ENCODE data around the gene RGS10.

The RGS10 gene

GRCh38 chr10:119515511-119516045, 26.9 kb downstream of the RGS10 start:
- Mint-ChIP-seq H3K27ac (peak overlapping the region; percentile 93), H3K36me3 (peaks cover 53% of the 10 kb centered on the region), H3K4me1 (peaks cover 44% of the 10 kb centered on the region), H3K27me3 (no peaks in the 10 kb centered on the region), H3K9me3 (no peaks in the 10 kb centered on the region), H3K4me3 (no peak overlapping the region)
- ATAC-seq, result no peak

GRCh38 chr10:119514819-119515218, 27.7 kb downstream of the RGS10 start:
- Mint-ChIP-seq H3K36me3 (peaks cover 52% of the 10 kb centered on the region), H3K4me3 (no peak overlapping the region), H3K27me3 (no peaks in the 10 kb centered on the region), H3K27ac (no peak overlapping the region), H3K9me3 (no peaks in the 10 kb centered on the region), H3K4me1 (peaks cover 39% of the 10 kb centered on the region)
- ATAC-seq, result no peak

GRCh38 chr10:119511828-119512515, 30.5 kb downstream of the RGS10 start:
- H3K36me3 Mint-ChIP-seq, result peaks cover 46% of the 10 kb centered on the region
- H3K27ac Mint-ChIP-seq, result no peak overlapping the region
- no peaks in the 10 kb centered on the region for H3K9me3 Mint-ChIP-seq
- ATAC-seq, result no peak
- H3K27me3 Mint-ChIP-seq, result no peaks in the 10 kb centered on the region
- peaks cover 11% of the 10 kb centered on the region for H3K4me1 Mint-ChIP-seq
- H3K4me3 Mint-ChIP-seq, result no peak overlapping the region

DNA sequence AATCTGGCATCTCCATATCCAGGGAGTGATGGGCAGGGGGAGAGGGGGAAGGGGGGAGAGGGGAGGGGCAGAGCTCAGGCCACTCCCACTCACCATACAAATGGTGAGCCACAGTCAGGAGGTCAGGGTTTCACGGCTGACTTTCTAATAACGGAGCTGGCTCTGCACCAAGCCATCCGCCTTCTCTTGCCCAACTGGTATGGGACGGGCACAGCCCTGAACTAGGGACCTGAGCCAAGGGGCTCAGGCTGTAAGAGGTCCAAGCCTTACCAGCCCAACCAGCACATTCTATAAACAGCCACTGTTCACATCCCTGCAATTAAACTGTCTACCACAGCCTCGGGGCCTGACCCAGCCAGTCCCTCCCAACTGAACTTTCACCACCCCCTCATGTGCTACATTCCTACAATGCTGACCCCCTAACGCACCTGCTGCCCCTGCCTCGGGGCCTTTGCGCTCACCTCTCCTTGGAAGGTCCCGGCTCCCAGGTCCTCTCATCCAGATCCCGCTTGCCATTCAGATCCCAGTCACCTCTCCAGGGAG, 32.5 kb downstream of the RGS10 start:
- no peak overlapping the region for H3K4me3 Mint-ChIP-seq
- H3K36me3 Mint-ChIP-seq, result peaks cover 54% of the 10 kb centered on the region
- no peaks in the 10 kb centered on the region for H3K4me1 Mint-ChIP-seq
- peak overlapping the region; percentile 3 for H3K27ac Mint-ChIP-seq
- no peaks in the 10 kb centered on the region for H3K27me3 Mint-ChIP-seq
- no peaks in the 10 kb centered on the region for H3K9me3 Mint-ChIP-seq
- no peak for ATAC-seq

DNA sequence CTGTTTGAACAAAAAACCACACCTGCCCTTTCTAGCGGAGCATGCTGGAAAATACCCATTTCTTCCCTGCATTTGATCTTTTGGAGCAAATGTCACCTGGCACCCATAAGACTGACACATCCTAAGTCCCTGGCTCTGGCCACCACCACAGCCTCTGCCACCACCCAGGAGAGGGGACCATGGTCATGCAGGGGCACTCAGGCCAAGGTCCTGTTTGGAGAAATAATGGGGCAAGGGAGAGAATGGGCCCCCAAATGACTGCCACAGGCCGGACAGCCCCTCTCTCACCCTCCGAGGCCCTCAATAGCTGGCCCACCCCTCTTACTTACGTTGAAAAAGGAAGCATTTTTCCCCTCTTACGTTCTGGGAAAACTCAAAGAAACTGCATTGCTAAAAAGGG, 35.4 kb downstream of the RGS10 start:
- no peak for ATAC-seq
- Mint-ChIP-seq H3K4me3 (no peak overlapping the region), H3K27me3 (no peaks in the 10 kb centered on the region), H3K9me3 (no peaks in the 10 kb centered on the region), H3K27ac (no peak overlapping the region), H3K36me3 (peaks cover 72% of the 10 kb centered on the region), H3K4me1 (peaks cover 11% of the 10 kb centered on the region)

DNA sequence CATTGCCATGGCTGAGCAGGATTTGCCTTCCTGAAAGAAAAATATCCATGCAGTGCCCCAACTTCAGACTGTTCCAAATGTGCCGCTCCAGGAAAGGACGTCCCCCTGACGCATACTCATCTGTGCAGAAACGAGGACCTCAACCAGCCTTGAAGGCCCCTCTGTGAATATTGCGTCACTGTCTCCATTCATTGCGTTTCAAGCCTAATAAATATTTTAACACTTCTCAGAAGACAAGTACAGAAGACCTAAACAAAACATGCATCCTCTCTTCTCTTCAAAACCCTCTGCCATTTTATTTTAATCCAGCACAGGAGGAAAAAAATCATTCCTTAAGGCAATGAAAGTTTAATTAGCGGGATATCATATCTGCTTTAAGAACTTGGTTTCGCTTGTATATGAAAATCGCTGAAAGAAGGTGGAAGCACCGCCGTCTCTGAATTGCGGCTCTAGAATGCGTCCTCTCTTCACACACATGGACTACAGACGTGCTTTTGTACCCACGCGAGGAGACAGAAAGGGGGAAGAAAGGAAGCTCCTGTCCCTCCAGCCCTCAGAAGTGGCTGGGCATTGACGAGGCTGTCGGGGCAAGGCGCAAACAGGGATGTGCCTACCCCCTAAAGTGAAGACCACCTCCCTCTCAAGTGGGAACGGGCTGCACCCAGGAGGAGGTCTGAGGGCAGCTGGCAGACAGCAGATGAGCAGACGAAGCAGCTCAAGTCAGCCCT, 36.8 kb downstream of the RGS10 start:
- no peak overlapping the region for H3K27ac Mint-ChIP-seq
- H3K4me1 Mint-ChIP-seq, result peaks cover 21% of the 10 kb centered on the region
- ATAC-seq, result no peak
- H3K27me3 Mint-ChIP-seq, result no peaks in the 10 kb centered on the region
- no peak overlapping the region for H3K4me3 Mint-ChIP-seq
- no peaks in the 10 kb centered on the region for H3K9me3 Mint-ChIP-seq
- H3K36me3 Mint-ChIP-seq, result peaks cover 63% of the 10 kb centered on the region

DNA sequence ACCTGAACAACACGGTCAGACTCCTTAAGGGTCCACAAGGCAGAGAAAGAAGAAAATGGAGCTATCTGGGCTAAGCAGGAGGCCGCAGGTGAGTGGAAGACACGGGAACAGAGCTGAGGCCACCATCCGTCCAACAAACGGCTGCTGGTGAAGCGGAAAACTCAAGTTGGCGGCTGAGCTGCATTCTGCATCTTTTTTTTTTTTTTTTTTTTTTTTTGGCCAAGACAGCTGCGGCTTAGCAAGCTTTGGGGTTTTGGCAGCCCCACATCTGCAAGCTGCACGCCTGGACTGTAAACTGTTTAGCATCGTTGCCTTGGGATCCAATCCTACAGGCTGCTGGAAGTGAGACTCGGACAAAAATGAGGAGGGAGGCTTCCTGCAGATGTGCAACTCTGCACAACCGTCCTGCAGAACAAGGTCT, 37.4 kb downstream of the RGS10 start:
- Mint-ChIP-seq H3K9me3 (no peaks in the 10 kb centered on the region), H3K27ac (no peak overlapping the region), H3K4me1 (peaks cover 23% of the 10 kb centered on the region), H3K36me3 (peaks cover 58% of the 10 kb centered on the region), H3K4me3 (no peak overlapping the region), H3K27me3 (no peaks in the 10 kb centered on the region)
- ATAC-seq, result no peak

DNA sequence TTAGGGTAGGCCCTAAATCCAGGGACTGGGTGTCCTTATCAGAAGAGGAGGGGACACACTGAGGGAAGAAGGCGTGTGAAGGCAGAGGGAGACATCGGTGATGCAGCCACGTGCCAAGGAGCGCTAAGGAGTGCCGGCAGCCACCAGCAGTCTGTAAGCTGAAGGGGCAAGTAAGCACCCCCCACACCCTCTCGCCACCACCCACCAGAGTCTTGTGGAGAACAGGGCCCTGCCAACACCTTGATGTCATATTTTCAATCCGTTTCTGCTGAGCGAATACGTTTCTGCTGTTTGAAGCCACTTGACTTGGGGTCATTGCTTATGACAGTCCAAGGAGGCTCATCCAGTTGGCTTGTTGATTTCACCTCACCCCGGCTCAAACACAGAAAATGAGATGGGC, 37.9 kb downstream of the RGS10 start:
- no peak overlapping the region for H3K27ac Mint-ChIP-seq
- no peaks in the 10 kb centered on the region for H3K9me3 Mint-ChIP-seq
- ATAC-seq, result no peak
- no peak overlapping the region for H3K4me3 Mint-ChIP-seq
- no peaks in the 10 kb centered on the region for H3K27me3 Mint-ChIP-seq
- H3K36me3 Mint-ChIP-seq, result peaks cover 56% of the 10 kb centered on the region
- peaks cover 23% of the 10 kb centered on the region for H3K4me1 Mint-ChIP-seq

DNA sequence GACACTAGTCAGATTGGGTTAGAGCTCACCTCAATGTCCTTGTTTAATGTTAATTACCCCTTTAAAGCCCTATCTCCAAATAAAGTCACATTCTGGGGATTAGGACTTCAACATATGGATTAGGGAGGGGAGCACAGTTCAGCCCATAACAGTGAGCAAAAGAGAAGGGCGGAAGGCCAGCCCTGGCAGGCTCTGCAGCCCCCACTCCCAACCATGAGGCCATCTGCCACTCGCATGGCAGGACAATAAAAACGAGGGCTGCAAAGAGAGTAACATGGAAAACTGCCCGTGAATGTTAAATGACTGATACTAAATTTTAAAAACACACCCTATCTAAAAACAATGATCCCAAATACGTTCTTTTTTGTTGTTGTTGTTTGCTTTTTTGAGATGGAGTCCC, 38.7 kb downstream of the RGS10 start:
- Mint-ChIP-seq H3K27ac (no peak overlapping the region), H3K27me3 (no peaks in the 10 kb centered on the region), H3K9me3 (no peaks in the 10 kb centered on the region), H3K4me1 (peaks cover 32% of the 10 kb centered on the region), H3K4me3 (no peak overlapping the region), H3K36me3 (peaks cover 65% of the 10 kb centered on the region)
- no peak for ATAC-seq

DNA sequence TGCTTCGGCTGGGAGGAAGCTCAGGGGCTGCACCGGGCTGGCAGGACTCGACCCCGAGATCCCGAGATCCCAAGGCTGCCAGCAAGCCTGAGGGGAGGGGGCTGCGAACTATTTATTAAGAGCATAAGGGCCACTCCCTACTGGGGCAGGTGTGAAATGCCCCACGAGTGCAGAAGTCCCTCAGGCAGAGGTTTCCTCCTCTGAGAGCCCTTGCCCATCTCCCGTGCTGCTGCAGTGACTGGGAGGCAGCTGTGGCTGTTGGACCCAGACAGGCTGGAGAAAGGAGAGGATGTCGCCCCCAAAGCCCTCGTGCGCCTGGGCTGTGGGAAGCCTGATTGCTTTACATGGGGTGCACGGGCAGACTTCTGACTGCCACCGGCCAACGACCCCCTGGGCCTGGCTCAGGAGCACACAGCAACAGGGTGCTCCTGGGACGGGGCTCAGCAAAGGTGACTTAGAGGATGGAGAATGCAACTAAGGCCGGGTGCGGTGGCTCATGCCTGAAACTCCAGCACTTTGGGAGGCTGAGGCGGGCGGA, 39.8 kb downstream of the RGS10 start:
- H3K4me3 Mint-ChIP-seq, result no peak overlapping the region
- no peaks in the 10 kb centered on the region for H3K27me3 Mint-ChIP-seq
- peaks cover 38% of the 10 kb centered on the region for H3K4me1 Mint-ChIP-seq
- peaks cover 66% of the 10 kb centered on the region for H3K36me3 Mint-ChIP-seq
- H3K27ac Mint-ChIP-seq, result peak overlapping the region; percentile 79
- ATAC-seq, result no peak
- H3K9me3 Mint-ChIP-seq, result no peaks in the 10 kb centered on the region

DNA sequence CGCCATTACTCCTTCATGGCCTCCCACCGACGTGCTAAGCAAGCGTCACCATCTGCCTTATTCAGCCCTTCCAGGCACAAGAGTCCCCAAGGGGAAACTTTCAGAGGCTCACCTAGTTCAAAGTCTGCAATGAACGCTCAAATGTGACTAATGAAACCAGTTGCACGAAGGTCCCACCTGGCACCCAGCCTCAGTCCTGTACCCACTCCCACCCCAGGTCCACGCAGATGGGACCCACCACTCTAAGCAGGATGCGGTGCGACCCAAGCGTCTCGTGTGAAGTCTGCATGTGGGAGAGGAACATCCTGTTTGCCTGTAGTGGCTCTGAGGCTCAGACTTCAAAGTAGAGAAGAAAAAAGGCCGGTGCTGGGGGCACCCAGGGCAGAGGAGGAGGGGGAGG, 40.3 kb downstream of the RGS10 start:
- Mint-ChIP-seq H3K27ac (peak overlapping the region; percentile 79), H3K36me3 (peaks cover 64% of the 10 kb centered on the region), H3K4me1 (peaks cover 42% of the 10 kb centered on the region), H3K4me3 (peak overlapping the region; percentile 38), H3K27me3 (no peaks in the 10 kb centered on the region), H3K9me3 (no peaks in the 10 kb centered on the region)
- peak; percentile 85 for ATAC-seq

DNA sequence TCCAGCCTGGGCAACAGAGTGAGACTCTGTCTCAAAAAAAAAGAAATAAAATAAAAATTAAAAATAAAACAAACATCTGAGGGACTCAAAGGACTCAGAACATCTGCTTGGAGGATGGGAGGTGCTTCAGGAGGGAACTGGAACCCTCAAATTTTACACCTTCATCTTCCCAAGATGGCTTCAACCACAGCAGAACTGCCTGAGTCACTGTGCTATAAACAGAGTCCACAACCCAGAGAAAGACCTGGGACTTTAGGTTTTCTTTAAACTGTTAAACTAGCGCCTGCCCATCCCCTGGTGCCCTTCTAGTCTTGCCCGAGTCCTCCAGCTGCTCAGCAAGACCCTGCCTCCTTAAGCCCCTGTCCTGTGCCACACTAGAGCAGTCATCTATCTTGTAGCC, 40.8 kb downstream of the RGS10 start:
- no peaks in the 10 kb centered on the region for H3K27me3 Mint-ChIP-seq
- peaks cover 58% of the 10 kb centered on the region for H3K36me3 Mint-ChIP-seq
- H3K9me3 Mint-ChIP-seq, result no peaks in the 10 kb centered on the region
- H3K4me3 Mint-ChIP-seq, result no peak overlapping the region
- H3K27ac Mint-ChIP-seq, result peak overlapping the region; percentile 79
- no peak for ATAC-seq
- H3K4me1 Mint-ChIP-seq, result peaks cover 46% of the 10 kb centered on the region

DNA sequence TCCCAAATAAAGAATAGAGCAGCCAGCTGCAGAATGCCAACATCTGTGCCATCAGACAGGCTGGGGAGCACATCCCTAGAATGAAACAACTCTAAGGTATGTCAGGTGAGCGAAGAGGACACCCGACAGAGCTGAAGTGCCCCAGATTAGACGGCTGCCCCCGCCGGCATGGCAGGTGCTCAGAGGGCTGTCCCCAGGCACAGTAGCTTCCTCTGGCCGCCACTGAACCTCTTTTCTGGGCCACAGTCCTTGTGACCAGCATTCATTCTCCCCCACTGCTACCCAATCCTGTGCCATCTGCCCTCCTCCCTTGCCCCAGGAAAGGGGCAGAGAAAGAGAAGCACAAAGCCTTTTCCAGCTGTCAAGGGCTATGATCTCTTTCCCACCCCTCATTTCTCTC, 41.7 kb downstream of the RGS10 start:
- Mint-ChIP-seq H3K9me3 (no peaks in the 10 kb centered on the region), H3K27ac (peak overlapping the region; percentile 79), H3K4me3 (no peak overlapping the region), H3K4me1 (peaks cover 55% of the 10 kb centered on the region), H3K27me3 (no peaks in the 10 kb centered on the region), H3K36me3 (peaks cover 60% of the 10 kb centered on the region)
- no peak for ATAC-seq

- no peak for ATAC-seq
- H3K36me3 Mint-ChIP-seq, result peaks cover 54% of the 10 kb centered on the region
- no peaks in the 10 kb centered on the region for H3K9me3 Mint-ChIP-seq
- H3K4me1 Mint-ChIP-seq, result peaks cover 59% of the 10 kb centered on the region
- H3K4me3 Mint-ChIP-seq, result no peak overlapping the region
- no peaks in the 10 kb centered on the region for H3K27me3 Mint-ChIP-seq
- H3K27ac Mint-ChIP-seq, result peak overlapping the region; percentile 79
Measured at GRCh38 chr10:119500123-119500795, 42.3 kb downstream of the RGS10 start.

- Mint-ChIP-seq H3K27me3 (no peaks in the 10 kb centered on the region), H3K9me3 (no peaks in the 10 kb centered on the region), H3K27ac (peak overlapping the region; percentile 85), H3K4me1 (peaks cover 66% of the 10 kb centered on the region), H3K4me3 (no peak overlapping the region), H3K36me3 (peaks cover 48% of the 10 kb centered on the region)
- no peak for ATAC-seq
Measured at GRCh38 chr10:119499677-119500002, 42.9 kb downstream of the RGS10 start.

Measured in stimulated activated memory B cell treated with anti-CD40 and anti-IgM and Interleukin-4, amounts not matched to agents 10 μg/mL and 1 μg/mL and 100 μg/mL, for 72 hours (primary cell).